ENCODE data around the gene SHISA9. TPM values are rescaled to one million over a fixed set of nuclear protein-coding genes. Genes with fewer than 3 reads are reported as not detected.

Gene SHISA9
- total RNA-seq, 1 donor from 2014 or later: not detected

GRCh38 chr16:13110124-13110796 is 208.9 kb downstream of the SHISA9 start:
- intact Hi-C loops (cut with DNase I): no loop called here
- Histone ChIP-seq H3K27ac (no peak overlapping the region), H3K4me3 (no peak overlapping the region), H3K9me3 (no peaks in the 10 kb centered on the region), H3K36me3 (no peaks in the 10 kb centered on the region), H3K4me1 (no peaks in the 10 kb centered on the region), H3K27me3 (no peaks in the 10 kb centered on the region)
- TF ChIP-seq CTCF (IDR thresholded peaks at IDR 0.05): no peak
- ATAC-seq: peak; percentile 49
- DNase-seq: no peak

- no peak for ATAC-seq
- Histone ChIP-seq H3K27ac (no peak overlapping the region), H3K4me3 (no peak overlapping the region)
These were observed 210.3 kb downstream of the SHISA9 start for GRCh38 chr16:13111747-13112146.

GRCh38 chr16:13113741-13114140 is 212.3 kb downstream of the SHISA9 start:
- no peaks in the 10 kb centered on the region for H3K9me3 ChIP-seq
- intact Hi-C loops (cut with DNase I): no loop called here
- no peaks in the 10 kb centered on the region for H3K36me3 ChIP-seq
- no peak for TF ChIP-seq CTCF (IDR thresholded peaks at IDR 0.05)
- H3K27ac ChIP-seq: no peak overlapping the region
- no peak for DNase-seq
- no peak overlapping the region for H3K4me3 ChIP-seq
- no peak for ATAC-seq
- no peaks in the 10 kb centered on the region for H3K27me3 ChIP-seq
- no peaks in the 10 kb centered on the region for H3K4me1 ChIP-seq

More at GRCh38 chr16:13111747-13112146, 210.3 kb downstream of the SHISA9 start:
- Histone ChIP-seq H3K36me3 (no peaks in the 10 kb centered on the region), H3K27me3 (no peaks in the 10 kb centered on the region), H3K4me1 (no peaks in the 10 kb centered on the region), H3K9me3 (no peaks in the 10 kb centered on the region)
- intact Hi-C loops (cut with DNase I): no loop called here
- no peak for DNase-seq
- TF ChIP-seq CTCF (IDR thresholded peaks at IDR 0.05): no peak

- intact Hi-C loops (cut with DNase I): no loop called here
- no peaks in the 10 kb centered on the region for H3K9me3 ChIP-seq
- no peaks in the 10 kb centered on the region for H3K36me3 ChIP-seq
- no peaks in the 10 kb centered on the region for H3K4me1 ChIP-seq
- ATAC-seq (no peak), DNase-seq (no peak)
- H3K27me3 ChIP-seq: no peaks in the 10 kb centered on the region
- no peak overlapping the region for H3K4me3 ChIP-seq
- H3K27ac ChIP-seq: no peak overlapping the region
- TF ChIP-seq CTCF (IDR thresholded peaks at IDR 0.05): no peak
These were observed 216.7 kb downstream of the SHISA9 start for GRCh38 chr16:13118091-13118490.

GRCh38 chr16:13120091-13120490 is 218.7 kb downstream of the SHISA9 start:
- intact Hi-C loops (cut with DNase I): no loop called here
- Histone ChIP-seq H3K27me3 (no peaks in the 10 kb centered on the region), H3K4me1 (no peaks in the 10 kb centered on the region), H3K4me3 (no peak overlapping the region), H3K27ac (no peak overlapping the region), H3K9me3 (no peaks in the 10 kb centered on the region), H3K36me3 (no peaks in the 10 kb centered on the region)
- TF ChIP-seq CTCF (IDR thresholded peaks at IDR 0.05): no peak
- no peak for DNase-seq
- no peak for ATAC-seq

- no peaks in the 10 kb centered on the region for H3K27me3 ChIP-seq
- no peaks in the 10 kb centered on the region for H3K9me3 ChIP-seq
- ATAC-seq: no peak
- H3K36me3 ChIP-seq: no peaks in the 10 kb centered on the region
- no peak for TF ChIP-seq CTCF (IDR thresholded peaks at IDR 0.05)
- H3K27ac ChIP-seq: no peak overlapping the region
- no peak for DNase-seq
- H3K4me3 ChIP-seq: no peak overlapping the region
- H3K4me1 ChIP-seq: no peaks in the 10 kb centered on the region
- intact Hi-C loops (cut with DNase I): no loop called here
These were observed 219.2 kb downstream of the SHISA9 start for GRCh38 chr16:13120557-13120956.

Data from upper lobe of right lung (tissue), 1 donor.